ENCODE results near the gene RBM28. TPM values are rescaled to one million over a fixed set of nuclear protein-coding genes. Genes with fewer than 3 reads are reported as not detected.

Gene RBM28
- total and polyA plus RNA-seq, 2 donors from 2014 or later: 11.5 to 35.2 TPM

GRCh38 chr7:128257458-128257857 is 86.2 kb downstream of the RBM28 start:
- Histone ChIP-seq H3K27me3 (ENCODE audit: control insufficient read depth, insufficient read depth, low read length) (no peaks in the 10 kb centered on the region), H3K36me3 (ENCODE audit: control insufficient read depth in 2 of 3, insufficient read depth in 3 of 3, low read length in 3 of 3) (no peaks in the 10 kb centered on the region), H3K9ac (ENCODE audit: low read length in 3 of 3) (no peak overlapping the region), H3K4me3 (ENCODE audit: low read length in 3 of 3) (no peak overlapping the region), H3K27ac (ENCODE audit: low read depth in 2 of 2, low read length in 2 of 2) (no peak overlapping the region), H3K9me3 (ENCODE audit: control insufficient read depth in 2 of 3, insufficient read depth in 1 of 3, low read length in 3 of 3) (no peaks in the 10 kb centered on the region), H3K4me1 (ENCODE audit: control insufficient read depth in 2 of 3, insufficient read depth in 2 of 3, low read depth in 1 of 3, low read length in 3 of 3) (peaks cover 0 to 6% (median 0%) of the 10 kb centered on the region in 3 donors)
- no peak for DNase-seq
- intact Hi-C loops (cut with DNase I): no loop called here
- TF ChIP-seq, protein P1, sequence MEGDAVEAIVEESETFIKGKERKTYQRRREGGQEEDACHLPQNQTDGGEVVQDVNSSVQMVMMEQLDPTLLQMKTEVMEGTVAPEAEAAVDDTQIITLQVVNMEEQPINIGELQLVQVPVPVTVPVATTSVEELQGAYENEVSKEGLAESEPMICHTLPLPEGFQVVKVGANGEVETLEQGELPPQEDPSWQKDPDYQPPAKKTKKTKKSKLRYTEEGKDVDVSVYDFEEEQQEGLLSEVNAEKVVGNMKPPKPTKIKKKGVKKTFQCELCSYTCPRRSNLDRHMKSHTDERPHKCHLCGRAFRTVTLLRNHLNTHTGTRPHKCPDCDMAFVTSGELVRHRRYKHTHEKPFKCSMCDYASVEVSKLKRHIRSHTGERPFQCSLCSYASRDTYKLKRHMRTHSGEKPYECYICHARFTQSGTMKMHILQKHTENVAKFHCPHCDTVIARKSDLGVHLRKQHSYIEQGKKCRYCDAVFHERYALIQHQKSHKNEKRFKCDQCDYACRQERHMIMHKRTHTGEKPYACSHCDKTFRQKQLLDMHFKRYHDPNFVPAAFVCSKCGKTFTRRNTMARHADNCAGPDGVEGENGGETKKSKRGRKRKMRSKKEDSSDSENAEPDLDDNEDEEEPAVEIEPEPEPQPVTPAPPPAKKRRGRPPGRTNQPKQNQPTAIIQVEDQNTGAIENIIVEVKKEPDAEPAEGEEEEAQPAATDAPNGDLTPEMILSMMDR (IDR thresholded peaks at IDR 0.05; ENCODE audit: borderline replicate concordance, extremely low read depth, insufficient read depth): no peak
- no peak for FAIRE-seq

- intact Hi-C loops (cut with DNase I): no loop called here
- Histone ChIP-seq H3K27me3 (ENCODE audit: control insufficient read depth, insufficient read depth, low read length) (no peaks in the 10 kb centered on the region), H3K4me1 (ENCODE audit: control insufficient read depth in 2 of 3, insufficient read depth in 2 of 3, low read depth in 1 of 3, low read length in 3 of 3) (peaks cover 0 to 6% (median 0%) of the 10 kb centered on the region in 3 donors), H3K36me3 (ENCODE audit: control insufficient read depth in 2 of 3, insufficient read depth in 3 of 3, low read length in 3 of 3) (no peaks in the 10 kb centered on the region), H3K9me3 (ENCODE audit: control insufficient read depth in 2 of 3, insufficient read depth in 1 of 3, low read length in 3 of 3) (no peaks in the 10 kb centered on the region), H3K27ac (ENCODE audit: low read depth in 2 of 2, low read length in 2 of 2) (no peak overlapping the region), H3K4me3 (ENCODE audit: low read length in 3 of 3) (no peak overlapping the region), H3K9ac (ENCODE audit: low read length in 3 of 3) (no peak overlapping the region)
- FAIRE-seq (no peak), DNase-seq (no peak)
- TF ChIP-seq, protein P1 (IDR thresholded peaks at IDR 0.05; ENCODE audit: borderline replicate concordance, extremely low read depth, insufficient read depth): no peak
These were observed 88.4 kb downstream of the RBM28 start for GRCh38 chr7:128255271-128255670.

DNA sequence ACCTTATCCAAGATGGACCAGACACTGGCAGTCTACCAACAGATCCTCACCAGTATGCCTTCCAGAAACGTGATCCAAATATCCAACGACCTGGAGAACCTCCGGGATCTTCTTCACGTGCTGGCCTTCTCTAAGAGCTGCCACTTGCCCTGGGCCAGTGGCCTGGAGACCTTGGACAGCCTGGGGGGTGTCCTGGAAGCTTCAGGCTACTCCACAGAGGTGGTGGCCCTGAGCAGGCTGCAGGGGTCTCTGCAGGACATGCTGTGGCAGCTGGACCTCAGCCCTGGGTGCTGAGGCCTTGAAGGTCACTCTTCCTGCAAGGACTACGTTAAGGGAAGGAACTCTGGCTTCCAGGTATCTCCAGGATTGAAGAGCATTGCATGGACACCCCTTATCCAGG is 89.2 kb downstream of the RBM28 start:
- H3K4me3 ChIP-seq (ENCODE audit: low read length in 3 of 3): no peak overlapping the region
- H3K27ac ChIP-seq (ENCODE audit: low read depth in 2 of 2, low read length in 2 of 2): no peak overlapping the region
- no peaks in the 10 kb centered on the region for H3K9me3 ChIP-seq (ENCODE audit: control insufficient read depth in 2 of 3, insufficient read depth in 1 of 3, low read length in 3 of 3)
- FAIRE-seq (no peak), DNase-seq (no peak)
- peaks cover 0 to 6% (median 0%) of the 10 kb centered on the region in 3 donors for H3K4me1 ChIP-seq (ENCODE audit: control insufficient read depth in 2 of 3, insufficient read depth in 2 of 3, low read depth in 1 of 3, low read length in 3 of 3)
- TF ChIP-seq, protein P1 (IDR thresholded peaks at IDR 0.05; ENCODE audit: borderline replicate concordance, extremely low read depth, insufficient read depth): no peak
- no peaks in the 10 kb centered on the region for H3K36me3 ChIP-seq (ENCODE audit: control insufficient read depth in 2 of 3, insufficient read depth in 3 of 3, low read length in 3 of 3)
- intact Hi-C loops (cut with DNase I): no loop called here
- no peaks in the 10 kb centered on the region for H3K27me3 ChIP-seq (ENCODE audit: control insufficient read depth, insufficient read depth, low read length)
- H3K9ac ChIP-seq (ENCODE audit: low read length in 3 of 3): no peak overlapping the region

GRCh38 chr7:128253701-128254100 is 90.0 kb downstream of the RBM28 start:
- H3K4me1 ChIP-seq (ENCODE audit: control insufficient read depth in 2 of 3, insufficient read depth in 2 of 3, low read depth in 1 of 3, low read length in 3 of 3): peaks cover 0 to 3% (median 0%) of the 10 kb centered on the region in 3 donors
- H3K27ac ChIP-seq (ENCODE audit: low read depth in 2 of 2, low read length in 2 of 2): no peak overlapping the region
- intact Hi-C loops (cut with DNase I): no loop called here
- no peaks in the 10 kb centered on the region for H3K36me3 ChIP-seq (ENCODE audit: control insufficient read depth in 2 of 3, insufficient read depth in 3 of 3, low read length in 3 of 3)
- no peak overlapping the region for H3K9ac ChIP-seq (ENCODE audit: low read length in 3 of 3)
- DNase-seq (no peak), FAIRE-seq (no peak)
- H3K9me3 ChIP-seq (ENCODE audit: control insufficient read depth in 2 of 3, insufficient read depth in 1 of 3, low read length in 3 of 3): no peaks in the 10 kb centered on the region
- H3K4me3 ChIP-seq (ENCODE audit: low read length in 3 of 3): no peak overlapping the region
- H3K27me3 ChIP-seq (ENCODE audit: control insufficient read depth, insufficient read depth, low read length): no peaks in the 10 kb centered on the region
- TF ChIP-seq, protein P1 (IDR thresholded peaks at IDR 0.05; ENCODE audit: borderline replicate concordance, extremely low read depth, insufficient read depth): no peak

Data from kidney (tissue), 14 donors.